Choroid plexus epithelial cell (primary cell): ENCODE data around the gene NUDT8.

ENCODE experiments used
- DNase-seq: peaks from one replicate; pipeline ENCODE4 v3.0.0-alpha.2; 2010; ENCODE audit warnings: low read depth
- H3K4me3 ChIP-seq: 2 replicates; pipeline ENCODE4 v1.5.1; 2011; ENCODE audit warnings: low read depth, mild to moderate bottlenecking, control low read depth, low read length, moderate library complexity
- CTCF ChIP-seq: conservative IDR thresholded peaks from 2 replicates; pipeline ENCODE4 v1.5.1; 2011; ENCODE audit warnings: low read depth, mild to moderate bottlenecking, control low read depth, inconsistent platforms, low read length, moderate library complexity

Gene NUDT8

GRCh38 chr11:67644472-67645418, 15.0 kb upstream of the NUDT8 start:
- no peak overlapping the region for H3K4me3 ChIP-seq
- TF ChIP-seq CTCF, result no peak
- DNase-seq, result no peak

GRCh38 chr11:67644042-67644441, 14.3 kb upstream of the NUDT8 start:
- H3K4me3 ChIP-seq, result no peak overlapping the region
- DNase-seq, result peak; percentile 24
- peak; percentile 45 for TF ChIP-seq CTCF

GRCh38 chr11:67642173-67643120, 12.7 kb upstream of the NUDT8 start:
- DNase-seq, result no peak
- TF ChIP-seq CTCF, result no peak
- H3K4me3 ChIP-seq, result no peak overlapping the region

GRCh38 chr11:67641338-67642172, 11.8 kb upstream of the NUDT8 start:
- no peak overlapping the region for H3K4me3 ChIP-seq
- TF ChIP-seq CTCF, result no peak
- no peak for DNase-seq

GRCh38 chr11:67640758-67641337, 11.1 kb upstream of the NUDT8 start:
- H3K4me3 ChIP-seq, result no peak overlapping the region
- no peak for DNase-seq
- TF ChIP-seq CTCF, result no peak
